ENCODE results near the gene SOS1.
A peak's percentile ranks its signal among the peaks of the same experiment; 100 is the strongest.
"Not testable (repeated sequence)": the region's sequence is repeated elsewhere in the genome, so short reads cannot be mapped to it uniquely, and the experiment has no call there.

Gene SOS1

DNA sequence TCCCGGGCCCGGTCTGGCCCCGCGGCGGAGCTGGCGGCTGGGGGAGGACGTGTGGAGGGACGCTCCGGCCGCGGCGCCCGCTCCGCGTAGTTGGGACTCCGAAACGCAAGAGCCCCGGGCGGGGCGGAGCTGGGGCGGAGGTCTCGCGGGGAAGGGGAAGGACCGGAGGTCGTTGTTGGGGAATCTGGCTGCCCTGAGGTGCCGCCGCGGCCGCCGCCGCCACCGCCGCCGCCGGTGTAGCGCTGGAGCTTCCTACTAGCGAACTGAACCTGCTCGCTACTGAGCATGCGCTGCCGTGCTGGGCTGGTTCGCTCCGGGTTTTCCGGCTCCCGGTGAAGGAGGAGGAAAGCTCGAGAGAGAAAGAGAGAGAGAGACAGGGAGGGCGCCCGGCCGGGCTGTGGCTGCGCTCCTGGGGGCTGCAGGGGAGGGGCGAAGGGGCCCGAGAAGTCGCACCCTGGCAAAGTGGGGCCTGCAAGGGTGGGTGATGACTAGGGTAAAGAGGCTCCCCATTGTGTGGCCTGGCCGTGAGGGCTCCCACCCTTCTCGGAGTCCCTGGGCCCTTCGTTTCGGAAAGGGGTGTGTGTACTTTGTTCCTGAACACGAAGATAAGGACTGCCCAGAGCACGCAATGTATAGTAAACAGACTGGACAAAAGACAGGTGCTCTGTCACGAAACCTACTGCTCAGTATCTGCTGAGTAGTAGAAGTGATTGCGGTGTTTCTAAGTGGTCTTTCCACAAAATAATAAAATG lies at the start of gene SOS1:
SOS1 (minus strand) TSS at position 281 of the 752 bp plus-strand sequence. CDS start 629 bp downstream, outside the sequence.
- peak; percentile 91 for DNase-seq (ENCODE audit: low spot score)

DNA sequence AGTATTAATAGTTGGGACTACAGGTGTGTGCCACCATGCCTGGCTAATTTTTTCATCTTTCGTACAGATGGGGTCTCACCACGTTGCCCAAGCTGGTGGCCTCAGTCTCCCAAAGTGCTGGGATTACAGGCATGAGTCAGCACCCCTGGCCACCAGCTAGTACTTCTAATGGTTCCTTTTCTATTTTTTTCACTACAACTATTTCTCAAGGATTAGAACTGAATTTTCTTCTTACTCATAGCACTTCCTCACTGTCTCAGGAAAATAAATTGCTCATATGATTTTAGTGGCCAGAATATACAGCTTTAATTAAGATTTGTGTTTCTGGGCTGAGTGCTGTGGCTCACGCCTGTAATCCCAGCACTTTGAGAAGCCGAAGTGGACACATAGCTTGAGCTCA lies 43.2 kb upstream of the SOS1 start:
- DNase-seq (ENCODE audit: low spot score): no peak

DNA sequence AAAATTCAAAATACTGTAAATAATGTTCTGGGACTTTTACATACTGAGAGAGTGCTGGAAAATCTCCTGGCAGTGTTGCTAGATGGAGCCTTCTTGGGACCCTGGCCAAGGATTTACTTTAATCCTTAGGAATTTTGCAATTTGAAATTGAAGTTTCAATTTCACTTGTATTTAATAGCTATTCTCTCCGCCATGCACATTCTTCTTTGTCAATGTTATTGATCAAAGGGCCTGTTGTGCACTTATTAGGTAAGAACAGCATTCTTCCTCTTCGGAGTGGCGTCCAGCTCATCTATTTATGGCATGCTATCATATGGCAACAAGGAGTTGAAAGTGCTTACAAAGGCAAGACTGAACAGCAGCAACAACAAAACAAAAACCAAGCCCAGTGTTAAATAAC lies 40.1 kb upstream of the SOS1 start:
- DNase-seq (ENCODE audit: low spot score): no peak

DNA sequence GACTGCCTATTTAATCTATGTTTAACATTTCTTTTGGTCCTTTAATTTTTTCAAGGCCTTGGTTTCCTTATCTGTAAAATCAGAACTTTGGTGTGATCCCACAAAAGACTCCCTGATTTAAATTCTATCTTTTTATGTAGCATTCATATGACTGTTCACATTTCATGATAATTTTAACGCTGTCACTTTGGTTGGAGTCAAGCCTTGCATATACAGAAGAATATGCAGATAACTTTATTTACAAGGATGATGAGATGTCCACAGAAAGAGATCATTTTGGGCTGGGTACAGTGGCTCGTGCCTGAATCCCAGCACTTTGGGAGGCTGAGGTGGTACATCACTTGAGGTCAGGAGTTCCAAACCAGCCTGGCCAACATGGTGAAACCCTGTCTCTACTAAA lies 38.4 kb upstream of the SOS1 start:
- DNase-seq (ENCODE audit: low spot score): no peak

DNA sequence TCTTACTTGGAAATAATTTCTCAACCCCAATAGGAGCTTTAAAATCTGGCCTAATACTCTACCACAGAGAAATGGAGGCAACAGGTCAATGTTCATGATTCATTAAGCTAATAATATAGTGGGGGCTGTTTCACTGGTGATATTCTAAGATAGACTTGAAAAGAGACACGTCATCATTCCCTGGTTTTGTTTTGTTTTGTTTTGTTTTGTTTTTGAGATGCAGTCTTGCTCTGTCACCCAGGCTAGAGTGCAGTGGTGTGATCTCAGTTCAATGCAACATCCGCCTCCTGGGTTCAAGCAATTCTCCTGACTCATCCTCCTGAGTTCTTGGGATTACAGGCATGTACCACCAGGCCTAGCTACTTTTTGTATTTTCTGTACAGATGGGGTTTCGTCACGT lies 37.5 kb upstream of the SOS1 start:
- no peak for DNase-seq (ENCODE audit: low spot score)

DNA sequence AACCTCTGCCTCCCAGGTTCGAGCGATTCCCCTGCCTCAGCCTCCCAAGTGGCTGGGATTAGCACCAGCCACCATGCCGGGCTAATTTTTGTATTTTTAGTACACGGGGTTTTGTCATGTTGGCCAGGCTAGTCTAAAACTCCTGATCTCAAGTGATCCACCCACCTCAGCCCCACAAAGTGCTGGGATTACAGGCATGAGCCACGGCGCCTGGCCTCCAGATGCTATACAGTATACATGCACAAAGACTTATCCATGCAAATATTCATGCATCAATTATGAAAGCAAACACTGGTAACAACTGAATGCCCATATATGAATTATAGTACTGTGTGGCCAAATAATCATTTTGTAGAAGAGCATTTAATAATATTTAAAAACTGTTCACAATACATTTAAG lies 36.0 kb upstream of the SOS1 start:
- DNase-seq (ENCODE audit: low spot score): no peak

DNA sequence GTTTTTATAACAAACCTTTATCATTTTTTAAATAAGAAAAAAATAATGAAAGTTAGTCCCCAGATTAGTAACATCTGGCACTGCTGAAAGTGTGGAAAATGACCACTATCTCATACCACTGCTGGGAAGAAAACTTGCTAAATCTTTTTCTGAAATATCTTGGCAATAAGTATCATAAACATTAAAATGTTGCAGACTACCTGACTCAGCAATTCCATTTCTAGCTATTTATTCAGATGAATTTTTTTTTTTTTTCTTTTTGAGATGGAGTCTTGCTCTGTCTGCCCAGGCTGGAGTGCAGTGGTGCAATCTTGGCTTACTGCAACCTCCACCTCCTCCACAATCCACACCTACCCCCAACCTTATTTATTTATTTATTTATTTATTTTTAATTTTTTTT lies 35.3 kb upstream of the SOS1 start:
- no peak for DNase-seq (ENCODE audit: low spot score)

DNA sequence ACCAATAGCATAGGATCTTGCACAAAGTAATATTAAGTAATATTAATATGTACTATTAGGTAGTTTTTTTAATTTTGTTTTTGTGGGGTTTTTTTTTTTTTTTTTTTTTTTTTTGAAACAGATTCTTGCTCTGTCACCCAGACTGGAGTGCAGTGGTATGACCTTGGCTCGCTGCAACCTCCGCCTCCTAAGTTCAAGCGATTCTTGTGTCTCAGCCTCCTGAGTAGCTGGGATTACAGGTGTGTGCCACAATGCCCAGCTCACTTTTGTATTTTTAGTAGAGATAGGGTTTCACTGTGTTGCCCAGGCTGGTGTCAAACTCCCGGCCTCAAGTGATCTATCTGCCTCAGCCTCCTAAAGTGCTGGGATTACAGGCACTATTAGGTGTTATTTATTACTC lies 34.7 kb upstream of the SOS1 start:
- DNase-seq (ENCODE audit: low spot score): not testable (repeated sequence)

DNA sequence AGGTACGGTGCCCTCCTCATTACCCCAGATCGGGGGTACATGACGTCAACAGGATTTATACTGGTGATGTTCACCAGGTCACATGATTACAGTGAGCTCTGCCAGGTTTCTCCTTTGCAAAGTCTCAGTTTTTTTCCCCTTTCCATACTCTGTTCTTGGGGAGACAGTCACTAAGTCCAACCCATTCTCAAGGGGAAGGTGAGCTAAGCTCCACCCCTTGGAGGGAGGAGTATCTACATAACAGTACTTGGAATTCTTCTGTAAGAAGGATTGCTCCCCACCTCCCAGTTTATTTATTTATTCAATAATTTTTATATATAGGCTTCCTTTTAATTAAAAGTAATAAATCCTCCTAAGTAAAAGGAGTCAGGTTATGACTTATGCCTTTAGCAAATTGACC lies 34.1 kb upstream of the SOS1 start:
- DNase-seq (ENCODE audit: low spot score): no peak

DNA sequence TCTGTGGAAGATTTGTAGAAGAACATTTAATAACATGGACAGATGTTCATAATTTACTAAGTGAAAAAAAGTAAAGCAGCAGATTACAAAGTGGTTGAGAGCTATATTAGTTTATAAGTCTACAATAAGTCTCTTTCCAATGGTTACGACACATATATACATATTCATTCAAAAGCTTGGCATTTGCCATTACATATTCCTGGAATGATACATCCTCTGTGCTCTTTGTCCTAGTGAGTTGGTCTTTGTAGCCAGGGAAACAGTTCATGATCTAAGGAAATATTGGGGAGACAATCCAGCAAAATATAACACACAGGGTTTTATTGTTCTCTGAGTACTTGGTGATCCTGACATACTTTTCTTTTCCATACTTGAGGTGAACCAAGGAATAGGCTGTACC lies 32.5 kb upstream of the SOS1 start:
- no peak for DNase-seq (ENCODE audit: low spot score)

DNA sequence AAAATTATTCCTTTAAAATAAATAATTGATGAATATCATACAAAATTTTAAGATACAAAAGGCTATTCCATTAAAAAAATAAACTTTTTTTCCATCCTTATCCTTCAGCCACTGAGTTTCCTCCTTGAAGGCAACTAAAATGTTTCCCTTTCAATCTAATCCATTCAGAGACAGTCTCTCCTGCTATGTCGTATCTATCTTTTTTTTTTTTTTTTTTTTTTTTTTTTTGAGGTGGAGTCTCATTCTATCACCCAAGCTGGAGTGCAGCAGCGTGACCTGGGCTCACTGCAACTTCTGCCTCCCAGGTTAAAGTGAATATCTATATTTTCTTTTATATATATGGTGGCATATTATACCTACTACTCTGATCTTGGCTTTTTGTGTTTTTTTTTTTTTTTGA lies 31.7 kb upstream of the SOS1 start:
- DNase-seq (ENCODE audit: low spot score): no peak

DNA sequence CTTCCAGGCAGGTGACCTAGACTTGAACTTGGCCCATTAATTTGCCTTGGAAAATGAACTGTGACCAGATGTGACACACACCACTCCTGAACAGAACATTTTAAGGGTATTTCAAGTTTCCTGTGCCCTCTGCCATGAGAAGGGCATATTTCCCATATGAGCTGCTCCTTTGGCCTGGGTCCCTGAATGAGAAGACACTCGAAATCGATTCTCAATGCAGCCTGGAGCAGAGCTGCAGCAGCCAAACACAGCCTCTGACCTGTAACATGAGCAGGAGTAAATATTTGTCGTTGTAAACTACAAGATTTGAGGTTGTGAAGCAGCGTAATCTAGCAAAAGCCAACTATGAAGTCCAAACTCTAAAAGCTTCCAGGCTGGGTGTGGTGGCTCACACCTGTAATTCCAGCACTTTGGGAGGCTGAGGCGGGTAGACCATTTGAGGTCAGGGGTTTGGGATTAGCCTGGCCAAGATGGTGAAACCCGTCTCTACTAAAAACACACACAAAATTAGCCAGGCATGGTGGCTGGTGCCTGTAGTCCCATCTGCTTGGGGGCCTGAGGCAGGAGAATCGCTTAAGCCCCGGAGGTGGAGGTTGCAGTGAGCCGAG lies 30.1 kb upstream of the SOS1 start:
- DNase-seq (ENCODE audit: low spot score): no peak

DNA sequence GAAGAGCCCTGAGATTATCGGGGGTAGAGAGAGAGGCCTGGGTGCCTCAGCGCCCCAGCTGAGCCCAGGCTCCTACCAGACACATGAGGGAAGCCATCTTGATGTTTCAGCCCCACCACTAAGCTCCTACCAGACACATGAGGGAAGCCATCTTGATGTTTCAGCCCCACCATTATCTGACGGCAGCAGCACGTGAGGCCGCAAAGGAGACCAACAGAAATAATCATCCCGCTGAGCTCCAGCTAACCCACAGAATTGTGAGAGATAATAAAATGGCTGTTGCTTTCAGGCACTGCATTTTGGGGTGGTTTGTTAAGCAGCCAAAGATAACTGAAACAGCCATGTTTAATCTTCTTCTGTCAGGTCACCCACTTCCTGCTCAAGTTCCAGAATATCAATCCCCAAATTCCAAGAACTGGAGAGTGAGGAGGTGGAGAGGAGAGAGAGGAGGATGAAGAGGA lies 29.3 kb upstream of the SOS1 start:
- no peak for DNase-seq (ENCODE audit: low spot score)

DNA sequence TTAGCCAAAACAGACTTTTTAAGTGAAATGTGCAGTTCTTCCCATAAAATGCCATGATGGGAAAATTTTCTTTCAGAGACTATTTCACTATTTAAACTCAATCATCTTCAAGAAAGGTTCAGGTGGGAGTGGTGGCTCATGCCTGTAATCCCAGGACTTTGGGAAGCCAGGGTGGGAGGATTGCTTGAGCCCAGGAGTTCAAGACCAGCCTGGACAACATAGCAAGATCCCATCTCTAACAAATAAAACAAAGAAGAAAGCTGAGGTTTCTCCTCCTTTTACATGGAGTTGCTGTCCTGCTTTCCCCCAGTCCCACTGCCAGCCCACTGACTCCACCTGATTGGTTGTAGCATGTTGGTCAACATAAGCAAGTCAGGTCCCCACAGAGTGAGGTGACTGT lies 25.8 kb upstream of the SOS1 start:
- DNase-seq (ENCODE audit: low spot score): no peak

DNA sequence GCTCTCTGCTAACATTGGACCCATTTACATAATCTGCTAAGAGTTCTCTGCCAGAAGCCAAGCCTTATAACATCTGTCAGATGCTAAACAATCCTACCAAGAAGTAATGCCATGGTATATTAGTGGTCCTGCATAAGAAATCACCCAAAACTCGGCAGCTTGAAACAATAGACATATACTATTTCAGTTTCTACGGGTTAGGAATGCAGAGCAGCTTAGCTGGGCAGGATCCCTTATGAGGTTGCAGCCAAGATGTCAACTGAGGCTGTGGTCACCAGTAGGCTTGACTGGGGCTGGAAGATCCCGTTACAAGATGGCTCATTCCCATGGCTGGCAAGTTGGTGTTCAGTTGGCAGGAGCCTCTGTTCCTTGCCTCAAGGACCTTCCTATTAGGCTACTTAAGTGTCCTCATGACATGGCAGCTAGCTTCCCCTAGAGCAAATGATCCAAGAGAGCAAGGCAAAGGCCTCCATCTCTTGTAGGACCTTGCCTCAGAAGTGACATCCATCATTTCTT lies 25.1 kb upstream of the SOS1 start:
- no peak for DNase-seq (ENCODE audit: low spot score)

DNA sequence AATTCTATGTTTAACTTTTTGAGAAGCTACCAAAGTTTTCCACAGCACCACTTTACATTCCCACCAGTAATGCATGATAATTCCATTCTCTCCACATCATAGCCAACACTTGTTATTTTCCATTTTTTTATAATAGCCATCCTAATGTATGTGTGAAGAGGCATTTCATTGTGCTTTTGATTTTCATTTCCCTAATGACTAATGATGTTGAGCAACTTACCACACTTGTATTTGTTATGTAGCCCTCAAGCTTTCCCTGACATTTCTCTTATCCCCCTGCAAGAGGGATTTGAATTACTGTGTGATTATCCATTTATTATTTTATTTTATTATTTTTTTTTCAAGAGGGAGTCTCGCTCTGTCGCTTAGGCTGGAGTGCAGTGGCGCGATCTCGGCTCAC lies 23.6 kb upstream of the SOS1 start:
- DNase-seq (ENCODE audit: low spot score): no peak

DNA sequence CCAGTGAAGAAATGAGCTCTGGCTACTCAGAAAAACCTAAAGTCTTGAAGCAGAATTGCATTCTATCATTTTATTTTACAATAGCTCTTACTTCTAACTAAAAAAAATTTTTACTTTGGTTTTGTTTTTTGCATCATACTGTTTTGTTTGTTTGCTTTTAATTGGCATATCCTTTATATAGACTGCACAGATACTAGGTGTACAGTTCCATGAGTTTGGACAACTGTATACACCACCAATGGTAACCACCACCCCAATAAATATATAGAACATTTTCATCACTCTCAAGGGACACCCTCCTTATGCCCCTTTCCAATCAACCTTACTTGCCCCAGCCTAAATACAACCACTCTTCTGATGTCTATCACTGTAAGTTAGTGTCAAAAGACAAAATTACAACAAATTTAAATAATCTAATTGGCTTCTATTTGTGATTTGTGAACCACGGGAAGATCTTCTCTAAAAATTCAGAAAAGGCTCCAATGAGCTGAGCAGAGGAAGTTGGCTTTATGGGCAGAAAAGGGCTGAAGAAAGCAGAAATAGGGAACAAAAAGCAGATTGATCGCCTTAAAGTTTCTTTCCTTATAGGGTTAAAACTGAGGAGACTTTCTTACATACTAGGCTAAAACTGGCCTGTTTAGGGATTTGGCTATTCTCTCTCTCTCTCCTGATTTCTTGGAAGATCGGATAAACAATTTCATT lies 22.2 kb upstream of the SOS1 start:
- DNase-seq (ENCODE audit: low spot score): no peak

DNA sequence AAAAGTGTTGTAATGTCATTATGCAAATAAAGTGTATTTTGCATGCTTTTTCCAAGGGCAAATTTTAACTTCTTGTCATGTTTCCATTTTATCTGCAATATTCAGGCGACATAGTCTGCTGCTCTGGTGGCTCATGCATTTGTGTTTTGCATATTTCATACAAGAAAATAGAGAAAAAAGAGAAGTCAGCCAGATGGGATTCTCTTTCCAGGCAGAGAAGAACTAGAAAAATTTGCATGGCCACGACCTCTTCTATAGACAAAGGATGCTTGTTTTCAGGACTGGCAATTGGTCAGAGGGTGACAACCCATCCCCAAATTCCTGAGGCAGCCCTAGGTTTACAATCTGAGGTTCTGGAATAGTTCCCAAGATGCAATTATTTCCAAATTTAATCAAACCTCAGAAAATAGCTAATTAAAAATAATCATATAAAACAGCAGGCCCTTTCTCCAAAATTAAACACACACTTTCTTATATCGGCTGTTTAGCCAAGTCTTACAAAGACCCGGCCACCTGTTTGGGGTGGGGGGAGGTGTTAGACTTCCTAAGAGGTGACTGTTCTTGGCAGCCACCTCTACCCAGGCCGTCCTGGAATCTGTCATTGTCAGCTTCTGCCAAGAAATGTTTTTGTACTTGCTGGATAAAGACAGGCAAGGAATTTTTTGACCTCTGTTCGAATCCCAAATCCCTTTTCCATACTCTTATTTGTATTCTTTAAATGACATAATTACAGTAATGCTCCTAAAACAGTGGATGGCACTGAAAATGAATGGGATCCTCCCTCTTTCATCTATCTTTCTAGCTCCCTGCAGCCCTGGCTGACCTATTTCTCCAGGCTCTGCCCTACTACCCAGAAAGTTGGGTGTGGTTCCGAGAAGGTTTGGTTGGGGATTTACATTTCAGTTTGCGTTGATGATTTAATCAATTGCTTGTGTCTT lies 20.8 kb upstream of the SOS1 start:
- no peak for DNase-seq (ENCODE audit: low spot score)

DNA sequence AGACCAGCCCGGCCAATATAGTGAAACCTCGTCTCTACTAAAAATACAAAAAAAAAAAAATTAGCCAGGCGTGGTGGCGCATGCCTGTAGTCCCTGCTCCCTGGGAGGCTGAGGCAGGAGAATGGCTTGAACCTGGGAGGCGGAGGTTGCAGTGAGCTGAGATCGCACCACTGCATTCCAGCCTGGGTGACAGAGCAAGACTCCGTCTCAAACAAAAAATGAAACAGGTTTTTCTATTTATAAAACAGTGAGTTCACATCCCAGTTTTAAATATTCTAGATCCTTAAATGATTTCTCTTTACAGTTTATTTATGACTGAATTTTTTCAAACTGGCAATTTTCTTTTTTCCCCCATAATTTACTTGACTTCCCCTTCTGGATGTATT lies 20.1 kb upstream of the SOS1 start:
- DNase-seq (ENCODE audit: low spot score): not testable (repeated sequence)

DNA sequence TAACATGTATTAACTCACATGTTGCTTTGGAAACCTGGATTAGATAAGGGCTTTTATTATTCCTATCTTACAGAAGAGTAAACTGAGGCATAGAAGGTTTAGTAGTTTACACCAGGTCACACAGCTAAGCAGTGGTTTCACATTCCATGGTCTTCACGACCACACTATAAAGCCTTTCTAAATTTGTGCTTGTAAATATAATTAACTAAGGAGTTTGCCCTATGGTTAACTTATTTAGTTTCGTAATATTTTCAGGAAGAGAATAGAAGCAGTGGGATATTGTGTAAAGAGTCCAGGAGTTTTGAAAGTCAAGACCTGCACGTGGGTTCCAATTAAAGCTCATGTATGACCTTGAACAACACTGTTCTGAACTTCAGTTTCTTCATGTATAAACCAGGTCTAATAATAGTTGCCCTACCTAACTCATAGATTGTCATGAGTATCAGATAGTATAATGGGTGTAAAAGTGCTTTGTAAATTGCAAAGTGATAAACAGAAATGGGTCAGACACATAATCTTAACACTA lies 19.5 kb upstream of the SOS1 start:
- no peak for DNase-seq (ENCODE audit: low spot score)

DNA sequence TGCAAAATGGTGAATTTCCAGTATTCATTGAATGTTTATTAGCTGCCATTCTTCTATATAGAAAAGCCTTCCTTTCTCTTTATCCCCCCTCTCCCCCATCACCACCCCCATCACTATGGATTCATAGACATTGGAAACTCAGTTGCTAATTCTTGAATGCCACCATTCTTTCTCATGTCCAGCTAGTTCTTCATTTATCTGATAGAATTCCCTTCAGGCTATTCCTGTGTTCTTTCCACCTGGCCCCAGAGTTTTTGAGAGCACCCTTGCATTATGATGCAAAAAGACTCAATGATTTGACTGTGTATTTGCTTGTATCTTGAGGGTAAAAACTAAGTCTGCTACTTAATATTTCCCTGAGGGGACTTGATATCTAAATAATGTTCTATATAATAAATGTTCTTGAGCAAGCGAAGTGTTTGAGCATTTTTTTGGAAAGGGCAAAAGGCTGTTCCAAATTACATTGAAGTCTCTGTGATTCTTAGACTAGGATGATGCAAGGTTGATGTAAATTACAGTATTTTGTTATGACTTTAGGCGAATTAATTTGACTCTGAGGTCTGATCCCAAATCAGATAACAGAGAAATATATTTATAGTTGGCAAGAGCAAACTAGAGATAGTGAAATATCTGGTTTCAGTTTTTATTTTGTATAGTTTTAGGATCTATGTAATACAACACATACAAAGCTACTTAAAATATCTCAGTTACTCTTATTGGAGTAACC lies 18.8 kb upstream of the SOS1 start:
- DNase-seq (ENCODE audit: low spot score): no peak
